IMR-90 (cell line): ENCODE data around the gene CAMTA1. TPM values are rescaled to one million over a fixed set of nuclear protein-coding genes. Genes with fewer than 3 reads are reported as not detected.

Source experiments
- ATAC-seq: fragments of 200-7000 bp; cut with Tn5 transposase; 2 replicates; pipeline ENCODE4 v1.9.1; 2020; ENCODE audit warnings: low read depth, mild to moderate bottlenecking, moderate library complexity
- BruUV-seq: library from RNA; stranded (reverse); fragments of 400-500 nt; replicated peaks from 2 replicates; lab custom pipeline; 2021; lab: Mats Ljungman, UMichigan
- CTCF ChIA-PET: fragments of 300-600 bp; formaldehyde crosslinking; extraction: SDS; loops from one replicate; lab custom pipeline; 2021; ENCODE audit warnings: antibody characterized with exemption; lab: Yijun Ruan, JAX
- POLR2A ChIA-PET: fragments of 300-600 bp; sonication (Branson Sonifier 250); formaldehyde crosslinking; loops from one replicate; lab custom pipeline; 2022; ENCODE audit warnings: antibody characterized with exemption; ENCODE audit not compliant: unreplicated experiment; lab: Charles Lee
- DNase-seq: peaks from one replicate; pipeline ENCODE4 v3.0.0; 2013
- H2AFZ ChIP-seq: replicated peaks from 2 replicates; pipeline ENCODE3; 2013; ENCODE audit warnings: low read length, mild to moderate bottlenecking; ENCODE audit not compliant: poor library complexity
- H2AK5ac ChIP-seq: 2 replicates; pipeline ENCODE4 v1.6.1; 2013; ENCODE audit warnings: low read depth, low read length, inconsistent platforms
- H2AK9ac ChIP-seq: replicated peaks from 2 replicates; pipeline ENCODE3; 2013; ENCODE audit warnings: mild to moderate bottlenecking, low read depth, low read length, moderate library complexity; ENCODE audit not compliant: poor library complexity
- H2BK120ac ChIP-seq: 2 replicates; pipeline ENCODE4 v1.6.1; 2013; ENCODE audit warnings: low read depth, low read length, inconsistent platforms
- H2BK15ac ChIP-seq: 3 replicates; pipeline ENCODE4 v1.6.1; 2013; ENCODE audit warnings: low read depth, low read length, inconsistent platforms
- H2BK20ac ChIP-seq: 2 replicates; pipeline ENCODE4 v1.6.1; 2013; ENCODE audit warnings: low read depth, mild to moderate bottlenecking, inconsistent platforms, low read length, moderate library complexity
- H2BK5ac ChIP-seq: 2 replicates; pipeline ENCODE4 v1.6.1; 2013; ENCODE audit warnings: mild to moderate bottlenecking, low read depth, low read length, inconsistent platforms; ENCODE audit not compliant: poor library complexity, severe bottlenecking
- H3K14ac ChIP-seq: replicated peaks from 2 replicates; pipeline ENCODE4 v1.6.1; 2013; ENCODE audit warnings: low read depth, low read length, inconsistent platforms
- H3K18ac ChIP-seq: 2 replicates; pipeline ENCODE4 v1.6.1; 2013; ENCODE audit warnings: low read depth, low read length, control low read depth
- H3K23ac ChIP-seq: 2 replicates; pipeline ENCODE4 v1.6.1; 2013; ENCODE audit warnings: low read depth, low read length, inconsistent platforms
- H3K27ac ChIP-seq: 2 replicates; pipeline ENCODE4 v1.5.1; 2013; ENCODE audit warnings: mild to moderate bottlenecking, control low read depth, low read length; ENCODE audit not compliant: insufficient read depth
- H3K27me3 ChIP-seq: 2 replicates; pipeline ENCODE4 v1.6.1; 2013; ENCODE audit warnings: low read length; ENCODE audit not compliant: control insufficient read depth, insufficient read depth
- H3K36me3 ChIP-seq: 2 replicates; pipeline ENCODE4 v1.6.1; 2013; ENCODE audit warnings: low read length, mixed read lengths; ENCODE audit not compliant: control insufficient read depth, insufficient read depth
- H3K4ac ChIP-seq: 2 replicates; pipeline ENCODE4 v1.6.1; 2013; ENCODE audit warnings: low read depth, low read length, inconsistent platforms
- H3K4me1 ChIP-seq: 2 replicates; pipeline ENCODE4 v1.6.1; 2013; ENCODE audit warnings: low read length, mixed read lengths; ENCODE audit not compliant: control insufficient read depth, insufficient read depth
- H3K4me2 ChIP-seq: 2 replicates; pipeline ENCODE4 v1.6.1; 2013; ENCODE audit warnings: low read depth, mild to moderate bottlenecking, control low read depth, low read length, moderate library complexity
- H3K4me3 ChIP-seq: 2 replicates; pipeline ENCODE4 v1.5.1; 2013; ENCODE audit warnings: low read depth, mild to moderate bottlenecking, control low read depth, low read length, moderate library complexity; ENCODE audit not compliant: insufficient read depth
- H3K56ac ChIP-seq: 2 replicates; pipeline ENCODE4 v1.6.1; 2013; ENCODE audit warnings: low read length, inconsistent platforms; ENCODE audit not compliant: insufficient read depth; ENCODE audit errors: extremely low read depth
- H3K79me1 ChIP-seq, 2 experiments: 2 replicates each; pipeline ENCODE4 v1.6.1; 2013; ENCODE audit warnings: low read length in 2 of 2, inconsistent platforms in 1 of 2, low read depth in 1 of 2
- H3K9ac ChIP-seq: 2 replicates; pipeline ENCODE4 v1.6.1; 2013; ENCODE audit warnings: low read depth, low read length, control low read depth
- H3K9me1 ChIP-seq: 2 replicates; pipeline ENCODE4 v1.6.1; 2013; ENCODE audit warnings: low read length, inconsistent platforms; ENCODE audit not compliant: insufficient read depth
- H3K9me3 ChIP-seq: 2 replicates; pipeline ENCODE4 v1.6.1; 2013; ENCODE audit warnings: low read length; ENCODE audit not compliant: control insufficient read depth, insufficient read depth
- H4K20me1 ChIP-seq: 2 replicates; pipeline ENCODE4 v1.6.1; 2013; ENCODE audit warnings: low read length, inconsistent platforms; ENCODE audit not compliant: insufficient read depth
- H4K5ac ChIP-seq: 2 replicates; pipeline ENCODE4 v1.6.1; 2013; ENCODE audit warnings: mild to moderate bottlenecking, low read depth, low read length, control low read depth
- H4K8ac ChIP-seq, 2 experiments: 2 replicates each; pipeline ENCODE4 v1.6.1; 2013; ENCODE audit warnings: low read depth in 2 of 2, low read length in 2 of 2, control low read depth in 1 of 2, inconsistent platforms in 1 of 2
- H4K91ac ChIP-seq: 2 replicates; pipeline ENCODE4 v1.6.1; 2013; ENCODE audit warnings: low read depth, low read length, inconsistent platforms; ENCODE audit not compliant: insufficient read depth
- CHD1 ChIP-seq: IDR thresholded peaks from 2 replicates; pipeline ENCODE4 v1.6.1; 2012; ENCODE audit warnings: low read depth, low read length, improper control_type of control experiment
- CTCF ChIP-seq: conservative IDR thresholded peaks from 2 replicates; pipeline ENCODE4 v1.5.1; 2012; ENCODE audit warnings: mild to moderate bottlenecking, low read depth, low read length, improper control_type of control experiment
- ELK1 ChIP-seq: fragments of 150-350 bp; IDR thresholded peaks from 2 replicates; pipeline ENCODE4 v1.6.1; 2016; ENCODE audit warnings: low read depth, mild to moderate bottlenecking, low read length, moderate library complexity, borderline replicate concordance
- FOS ChIP-seq: fragments of 150-350 bp; IDR thresholded peaks from 2 replicates; pipeline ENCODE4 v1.6.1; 2016; ENCODE audit warnings: low read depth, low read length
- MAFK ChIP-seq: IDR thresholded peaks from 2 replicates; pipeline ENCODE4 v1.6.1; 2012; ENCODE audit warnings: low read depth, low read length, improper control_type of control experiment
- MAZ ChIP-seq: IDR thresholded peaks from 2 replicates; pipeline ENCODE4 v1.6.1; 2012; ENCODE audit warnings: low read depth, mild to moderate bottlenecking, low read length, improper control_type of control experiment, moderate library complexity, borderline replicate concordance
- MXI1 ChIP-seq: IDR thresholded peaks from 2 replicates; pipeline ENCODE4 v1.6.1; 2012; ENCODE audit warnings: low read depth, mild to moderate bottlenecking, low read length, moderate library complexity, borderline replicate concordance
- NFE2L2 ChIP-seq: fragments of 150-350 bp; IDR thresholded peaks from 2 replicates; pipeline ENCODE4 v1.6.1; 2016; ENCODE audit warnings: low read depth, mild to moderate bottlenecking, low read length
- POLR2A ChIP-seq: IDR thresholded peaks from 2 replicates; pipeline ENCODE4 v1.6.1; 2012; ENCODE audit warnings: mild to moderate bottlenecking, low read depth, low read length
- RAD21 ChIP-seq: IDR thresholded peaks from 2 replicates; pipeline ENCODE4 v1.6.1; 2012; ENCODE audit warnings: low read length, improper control_type of control experiment
- RCOR1 ChIP-seq: IDR thresholded peaks from 2 replicates; pipeline ENCODE4 v1.6.1; 2012; ENCODE audit warnings: mild to moderate bottlenecking, low read length, improper control_type of control experiment; ENCODE audit not compliant: insufficient replicate concordance
- RFX5 ChIP-seq: IDR thresholded peaks from 2 replicates; pipeline ENCODE4 v1.8.0; 2012; ENCODE audit warnings: low read depth, mild to moderate bottlenecking, low read length, moderate library complexity
- WGBS, 2 experiments: methylation state at CpG; one replicate each; pipeline versions ENCODE4 v1.1.5 to v1.1.7; 2013; ENCODE audit warnings: missing lambda C conversion rate in 2 of 2; ENCODE audit not compliant: insufficient read length in 1 of 2; ENCODE audit errors: extremely low coverage in 2 of 2; 5-methylcytosine and 5-hydroxymethylcytosine counted together
- dilution Hi-C: fragments of 300-500 bp; cut with HindIII; formaldehyde crosslinking; loops from one replicate; pipeline ENCODE4 v1.14.3; 2018; ENCODE audit warnings: low sequenced_read_pairs; ENCODE audit not compliant: unreplicated experiment
- in situ Hi-C: fragments of 300-500 bp; cut with MboI; formaldehyde crosslinking; loops from 3 replicates; pipeline ENCODE4 v1.14.3; 2019; ENCODE audit warnings: low sequenced_read_pairs, inconsistent platforms, mixed read lengths
- intact Hi-C: fragments of 100-400 bp; cut with micrococcal nuclease; formaldehyde crosslinking; loops from 2 replicates; pipeline ENCODE4 v1.10.0; 2022
- polyA plus RNA-seq, 3 experiments: library from polyadenylated mRNA; depleted of rRNA; stranded (reverse); fragments of >200 nt; gene quantifications; 2 replicates each; pipeline ENCODE4 v1.2.3, GENCODE V29; 2012; ENCODE audit warnings: low replicate concordance in 1 of 3
- total RNA-seq: library from RNA; depleted of rRNA; stranded (reverse); fragments of >200 nt; gene quantifications from 2 replicates; pipeline ENCODE4 v1.2.3, GENCODE V29; 2012

CAMTA1 gene
- total and polyA plus RNA-seq, 2 of the 4 experiments (the other 2 are of a cell fraction): 35.5 to 74.3 TPM

GRCh38 chr1:6922096-6922931 lies 137.1 kb downstream of the CAMTA1 start (continued):
- TF ChIP-seq CHD1: no peak

GRCh38 chr1:6923012-6923411 lies 137.8 kb downstream of the CAMTA1 start:
- ChIA-PET POLR2A (no interaction called here), CTCF (interaction anchor here (0.6 kb wide), 1 partner anchor 34 kb away, joined by 3 read pairs; no protein-coding TSS in a partner anchor)
- Histone ChIP-seq H2BK20ac (no peak overlapping the region), H2BK5ac (no peak overlapping the region), H2AK5ac (no peak overlapping the region), H3K9ac (no peak overlapping the region), H4K20me1 (no peaks in the 10 kb centered on the region), H3K4me3 (no peak overlapping the region), H3K4ac (no peak overlapping the region), H2BK120ac (no peak overlapping the region), H2BK15ac (no peak overlapping the region), H2AK9ac (no peak overlapping the region), H3K18ac (no peak overlapping the region), H3K27ac (no peak overlapping the region), H3K4me1 (peaks cover 4% of the 10 kb centered on the region; the same call in 1 of the 2 replicates), H3K36me3 (no peaks in the 10 kb centered on the region), H3K27me3 (peaks cover 27% of the 10 kb centered on the region), H4K8ac (no peak overlapping the region), H3K9me3 (peaks cover 4% of the 10 kb centered on the region; the same call in 1 of the 2 replicates), H3K79me1 (no peaks in the 10 kb centered on the region), H3K56ac (no peak overlapping the region), H3K9me1 (no peaks in the 10 kb centered on the region), H4K91ac (no peak overlapping the region), H2AFZ (no peak overlapping the region), H4K5ac (no peak overlapping the region), H3K4me2 (no peak overlapping the region), H3K14ac (no peak overlapping the region), H3K23ac (no peak overlapping the region)
- dilution Hi-C loops (no loop called here), in situ Hi-C loops (no loop called here), intact Hi-C loops (no loop called here)
- no peak for ATAC-seq
- WGBS, 2 experiments: no CpG with 5 or more reads among the region's 5 CpGs
- DNase-seq: no peak
- BruUV-seq: no TSS peak
- TF ChIP-seq ELK1: no peak
- no peak for TF ChIP-seq CTCF
- no peak for TF ChIP-seq NFE2L2
- TF ChIP-seq MAFK: no peak
- TF ChIP-seq MAZ: no peak
- no peak for TF ChIP-seq POLR2A
- no peak for TF ChIP-seq RCOR1
- TF ChIP-seq FOS: no peak
- no peak for TF ChIP-seq MXI1
- no peak for TF ChIP-seq RFX5
- no peak for TF ChIP-seq RAD21
- no peak for TF ChIP-seq CHD1
